Renal cortex interstitium (tissue), 11 donors: Measurements from ENCODE around the gene ZNHIT1. TPM values are rescaled to one million over a fixed set of nuclear protein-coding genes. Genes with fewer than 3 reads are reported as not detected.

Experiments used
- DNase-seq, 11 donors: peaks; one replicate each; pipeline ENCODE4 v3.0.0-alpha.2; 2013; ENCODE audit warnings: low read depth in 9 of 11, low spot score in 4 of 11; ENCODE audit errors: extremely low read depth in 1 of 11
- polyA plus RNA-seq, 3 donors: library from polyadenylated mRNA; unstranded; fragments of 120-200 nt; gene quantifications; one replicate each; pipeline ENCODE4 v1.2.1, GENCODE V29; 2013; ENCODE audit not compliant: insufficient read length in 3 of 3

ZNHIT1 gene
- polyA plus RNA-seq, 3 donors: 50.2 to 76.5 (median 68.2) TPM

DNA sequence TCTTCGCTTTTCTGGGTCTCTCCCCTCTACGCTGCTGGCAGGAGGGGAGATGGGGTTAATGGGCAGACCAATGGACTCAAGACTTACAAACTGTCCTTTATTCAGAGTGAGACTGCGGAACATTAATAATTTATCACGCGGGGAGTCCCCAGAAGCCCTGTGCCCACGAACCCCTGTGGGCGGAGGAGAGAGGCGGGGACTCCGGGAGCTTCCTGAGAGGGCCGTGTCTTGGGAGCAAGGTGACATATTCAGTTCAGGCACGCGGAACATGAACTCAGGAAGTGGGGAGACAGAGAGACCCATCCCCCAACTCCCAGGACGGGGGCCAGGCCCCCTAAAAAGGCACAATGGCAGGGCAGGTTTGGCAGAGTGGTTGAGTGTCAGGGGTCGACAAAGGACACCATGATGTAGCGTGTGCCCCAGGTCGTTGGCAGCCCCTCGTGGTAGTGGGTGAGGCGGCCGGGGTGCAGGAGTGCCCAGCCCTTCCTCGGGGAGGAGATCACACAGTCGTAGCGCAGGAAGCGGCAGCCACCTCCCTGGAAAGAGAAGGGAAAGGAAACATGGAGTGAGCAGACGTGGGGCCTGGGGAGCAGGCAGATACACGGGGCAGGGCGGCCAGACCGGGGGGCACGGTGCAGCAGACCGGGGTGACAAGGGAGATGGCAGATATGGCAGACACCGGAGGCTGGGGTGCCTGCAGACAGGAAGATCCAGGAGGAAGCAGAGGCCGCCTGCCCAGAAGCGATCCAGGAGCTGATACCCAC is 11.9 kb upstream of the ZNHIT1 start:
- no peak for DNase-seq

DNA sequence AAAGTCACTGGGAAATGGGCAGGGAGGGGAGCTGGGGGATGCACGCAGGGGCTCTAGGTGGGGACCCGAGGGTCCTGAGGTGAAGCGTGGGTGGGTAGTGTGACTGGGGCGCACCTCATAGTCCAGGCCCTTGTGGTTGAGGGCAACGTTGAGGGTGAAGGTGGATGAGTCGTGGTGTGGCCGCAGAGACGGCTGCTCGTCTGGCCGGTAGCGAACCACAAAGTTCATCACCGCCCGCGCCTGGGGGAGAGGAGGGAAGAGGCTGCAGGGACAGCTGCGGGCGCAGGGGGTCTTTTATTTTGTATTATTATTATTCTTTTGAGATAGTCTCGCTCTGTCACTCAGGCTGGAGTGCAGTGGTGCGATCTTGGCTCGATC is 11.3 kb upstream of the ZNHIT1 start:
- DNase-seq: no peak

DNA sequence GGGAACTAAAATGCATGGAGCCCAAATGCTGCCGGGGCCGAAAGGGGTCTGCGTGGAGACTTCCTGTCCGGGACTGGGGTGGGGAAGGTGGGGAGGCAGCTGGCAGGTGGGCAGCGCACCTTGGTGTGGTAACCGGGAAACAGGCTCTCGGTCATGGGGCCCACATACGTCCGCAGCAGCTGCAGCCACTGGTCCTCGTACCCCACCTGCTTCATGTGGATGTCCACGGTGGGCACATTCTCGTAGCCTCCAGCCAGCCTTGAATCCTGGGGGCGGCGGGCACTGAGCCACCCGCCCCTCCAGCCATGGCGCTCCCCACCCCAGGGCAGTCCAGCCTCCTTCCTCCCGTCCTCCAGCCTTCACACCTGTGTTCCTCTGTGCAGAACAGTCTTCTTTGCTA is 10.5 kb upstream of the ZNHIT1 start:
- no peak for DNase-seq

DNA sequence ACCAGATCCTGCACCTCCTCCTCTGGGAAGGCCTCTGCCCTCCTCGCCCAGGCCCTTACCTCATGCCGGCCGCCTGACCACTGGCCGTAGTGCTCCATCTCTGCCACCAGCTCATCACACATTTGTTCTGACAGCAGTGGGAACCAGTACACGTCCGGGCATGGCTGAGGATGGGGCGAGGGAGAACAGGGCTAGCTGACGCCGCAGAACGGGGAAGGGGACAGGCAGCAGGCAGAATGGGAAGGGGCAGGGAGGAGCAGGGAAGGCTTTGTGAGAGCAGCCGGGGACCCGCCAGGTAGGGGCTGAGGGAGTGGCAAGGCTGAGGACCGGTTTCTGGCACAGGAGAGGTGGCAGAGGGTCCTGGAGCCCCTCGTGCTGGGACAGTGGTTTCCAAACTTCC is 9.2 kb upstream of the ZNHIT1 start:
- no peak for DNase-seq

DNA sequence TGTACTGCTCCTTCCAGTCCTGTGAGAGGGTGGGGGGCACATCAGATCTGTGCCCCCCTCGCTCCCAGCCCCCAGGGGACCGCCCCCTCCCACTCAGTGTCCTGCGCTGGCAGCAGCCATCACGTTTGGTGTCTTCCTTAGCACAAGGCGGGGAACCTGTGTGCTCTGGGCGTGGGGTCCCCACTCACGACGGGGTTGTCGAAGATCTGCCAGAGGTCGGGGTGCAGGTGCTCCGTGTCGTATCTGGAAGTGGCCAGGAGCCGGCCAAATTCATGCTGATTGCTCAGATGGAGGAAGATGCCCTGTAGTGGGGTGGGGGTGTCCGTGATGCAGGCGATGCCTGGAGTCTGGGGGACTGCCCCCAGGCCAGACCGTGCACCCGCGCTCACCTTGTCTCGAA is 7.8 kb upstream of the ZNHIT1 start:
- no peak for DNase-seq

DNA sequence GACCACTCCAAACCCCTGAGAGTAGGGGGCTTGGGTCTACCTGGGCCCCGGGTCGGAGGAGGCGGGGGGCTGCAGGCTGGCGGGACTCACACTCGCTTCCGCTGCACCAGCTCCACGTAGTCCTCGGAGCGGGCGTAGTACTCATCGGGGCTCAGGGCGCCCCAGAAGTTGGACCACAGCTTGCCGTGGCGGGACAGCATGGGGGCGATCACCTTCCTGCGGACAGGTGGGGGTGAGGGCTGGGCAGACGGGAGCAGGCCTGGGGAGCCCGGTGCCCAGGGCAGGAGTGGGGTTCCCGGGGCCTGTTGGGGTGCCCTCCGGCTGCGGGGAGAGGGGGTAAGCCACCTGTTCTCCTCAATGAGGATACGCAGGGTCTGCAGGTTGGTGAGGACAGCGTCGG is 6.5 kb upstream of the ZNHIT1 start:
- no peak for DNase-seq

DNA sequence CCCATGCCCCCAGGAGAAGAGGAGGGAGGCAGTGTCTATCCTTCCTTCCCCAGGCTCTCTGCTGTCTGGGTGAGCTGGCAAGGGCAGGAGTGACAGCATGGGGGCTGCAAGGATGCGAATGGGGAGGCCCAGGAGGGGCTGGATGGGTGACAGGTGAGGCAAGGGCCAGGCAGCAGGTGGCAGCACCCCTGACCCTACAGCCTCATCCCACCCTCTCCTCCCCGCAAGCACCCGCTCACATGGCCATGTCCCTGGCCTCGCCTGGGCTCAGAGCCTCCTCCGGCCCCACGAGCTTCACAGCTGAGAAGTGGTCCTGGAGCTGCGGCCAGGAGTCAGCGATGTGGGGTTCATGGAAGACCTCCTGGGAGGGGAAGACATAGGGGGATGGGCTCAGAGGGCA is 6.0 kb upstream of the ZNHIT1 start:
- DNase-seq: no peak

DNA sequence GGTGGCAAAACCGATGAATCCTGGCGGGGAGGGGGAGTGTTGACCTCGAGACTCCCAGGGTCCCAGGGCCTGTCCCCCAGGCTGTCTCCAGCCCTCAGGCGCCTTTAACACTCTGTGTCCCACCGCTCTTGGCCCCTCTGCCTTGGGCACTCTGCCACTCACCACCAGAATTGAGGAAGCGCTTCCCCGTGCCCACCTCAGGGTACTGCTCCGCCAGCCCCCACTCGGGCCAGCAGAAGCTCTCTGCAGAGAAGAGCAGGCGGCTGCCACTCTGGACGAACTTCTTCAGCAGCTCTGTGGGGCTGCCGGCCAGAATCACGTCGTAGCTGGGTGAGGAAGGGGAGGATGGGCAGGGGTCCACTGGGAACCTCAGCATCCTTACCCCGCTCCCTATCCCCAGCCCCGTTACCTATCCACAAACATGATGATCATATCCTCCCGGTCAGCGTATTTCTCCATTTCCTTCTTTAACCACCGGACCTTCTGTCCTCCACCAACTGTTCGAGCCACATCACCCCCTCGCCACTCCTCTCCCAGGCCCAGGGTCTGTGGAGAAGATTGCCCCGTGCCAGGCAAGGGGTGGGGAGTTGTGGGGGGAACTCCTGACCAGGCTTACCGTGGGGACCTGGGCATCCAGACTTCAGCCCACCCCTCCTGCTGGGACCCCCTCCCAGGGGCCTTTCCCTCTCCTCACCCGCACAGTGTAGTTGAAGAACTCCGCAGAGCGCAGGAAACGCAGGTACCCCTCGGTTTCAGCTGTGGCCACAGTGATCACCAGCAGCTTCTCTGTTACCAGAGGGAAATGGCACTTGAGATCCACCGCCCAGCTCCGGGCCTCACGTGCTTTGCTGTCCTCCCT is 1.7 kb upstream of the ZNHIT1 start:
- DNase-seq: no peak

DNA sequence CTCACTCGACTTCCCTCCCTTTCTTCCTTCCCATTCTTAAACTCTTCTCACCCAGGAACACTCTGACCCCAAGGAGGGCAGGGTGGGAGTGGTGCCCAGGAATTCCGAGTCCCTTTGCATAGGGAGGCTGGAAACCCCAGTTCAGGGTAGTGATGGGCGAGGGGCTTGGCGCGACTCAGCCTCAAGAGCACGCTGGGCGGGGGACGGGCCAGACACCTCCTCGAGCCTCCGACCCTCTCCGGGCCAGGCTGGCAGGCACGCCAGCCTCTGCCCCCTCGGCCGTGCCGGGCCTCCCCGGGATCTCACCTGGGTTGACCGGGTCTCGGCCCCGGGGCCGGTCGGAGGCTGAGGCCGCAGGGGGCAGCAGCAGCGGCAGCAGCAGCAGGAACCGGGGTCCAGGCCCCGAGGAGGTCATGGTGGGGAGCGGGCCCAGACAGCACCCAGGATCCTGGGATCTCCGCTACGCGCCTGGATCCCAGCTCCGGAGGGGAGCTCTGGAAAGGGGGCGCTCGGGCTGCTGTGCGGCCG is 1.0 kb upstream of the ZNHIT1 start:
- DNase-seq: no peak

DNA sequence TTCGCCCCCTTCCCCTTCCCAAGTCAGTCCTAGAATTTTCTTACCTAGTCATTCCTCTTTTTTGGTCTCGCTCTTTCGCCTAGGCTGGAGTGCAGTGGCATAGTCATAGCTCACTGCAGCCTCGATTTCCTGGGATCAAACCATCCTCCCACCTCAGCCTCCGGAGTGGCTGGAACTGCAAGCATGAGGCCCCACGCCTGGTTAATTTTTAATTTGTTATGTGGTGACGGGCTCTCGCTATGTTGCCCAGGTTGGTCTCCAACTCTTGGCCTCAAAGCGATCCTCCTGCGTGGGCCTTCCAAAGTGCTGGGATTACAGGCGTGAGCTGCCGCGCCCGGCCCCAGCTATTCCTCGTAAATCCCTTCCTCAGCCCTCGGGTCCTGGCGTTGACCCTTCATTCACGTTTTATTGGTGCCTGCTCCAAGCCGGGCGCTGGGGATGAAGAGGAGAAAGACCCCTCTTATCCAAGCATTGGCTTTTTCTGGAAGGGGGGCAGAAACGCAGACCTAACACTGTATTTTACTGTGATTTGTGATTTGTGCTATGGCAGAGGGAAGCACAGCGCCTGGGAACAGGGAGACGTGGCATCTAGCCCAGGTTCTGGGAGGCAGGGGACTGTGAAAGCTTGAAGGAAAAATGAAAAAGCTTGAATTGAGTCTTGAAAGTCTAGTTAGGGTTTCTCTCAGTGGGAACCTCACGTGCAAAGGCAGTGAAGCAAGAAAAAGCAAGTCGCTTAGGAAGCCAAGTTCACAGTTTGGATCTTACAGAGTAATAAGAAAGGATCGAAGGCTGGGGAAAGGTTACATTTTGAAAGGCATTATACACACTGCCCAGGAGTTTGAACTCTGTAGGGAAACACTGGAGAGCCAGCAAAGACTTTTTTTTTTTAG is 516 bp downstream of the ZNHIT1 start:
- DNase-seq: no peak

DNA sequence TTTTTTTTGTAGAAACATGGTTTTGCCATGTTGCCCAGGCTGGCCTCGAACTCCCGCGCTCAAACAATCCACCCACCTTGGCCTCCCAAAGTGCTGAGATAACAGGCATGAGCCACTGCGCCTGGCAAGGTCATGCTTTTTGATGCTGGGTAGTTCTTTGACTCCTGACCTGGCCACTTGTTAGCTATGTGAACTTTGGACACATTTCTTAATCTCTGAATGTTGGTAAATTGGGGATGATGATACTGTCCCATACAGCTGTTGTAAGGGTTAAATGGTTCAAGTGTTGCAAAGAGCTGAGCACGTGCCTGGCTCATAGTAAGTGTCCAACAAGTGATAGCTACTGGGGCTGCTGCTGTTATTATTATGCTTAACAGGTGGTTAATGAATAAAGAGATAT is 2.3 kb downstream of the ZNHIT1 start:
- no peak for DNase-seq

DNA sequence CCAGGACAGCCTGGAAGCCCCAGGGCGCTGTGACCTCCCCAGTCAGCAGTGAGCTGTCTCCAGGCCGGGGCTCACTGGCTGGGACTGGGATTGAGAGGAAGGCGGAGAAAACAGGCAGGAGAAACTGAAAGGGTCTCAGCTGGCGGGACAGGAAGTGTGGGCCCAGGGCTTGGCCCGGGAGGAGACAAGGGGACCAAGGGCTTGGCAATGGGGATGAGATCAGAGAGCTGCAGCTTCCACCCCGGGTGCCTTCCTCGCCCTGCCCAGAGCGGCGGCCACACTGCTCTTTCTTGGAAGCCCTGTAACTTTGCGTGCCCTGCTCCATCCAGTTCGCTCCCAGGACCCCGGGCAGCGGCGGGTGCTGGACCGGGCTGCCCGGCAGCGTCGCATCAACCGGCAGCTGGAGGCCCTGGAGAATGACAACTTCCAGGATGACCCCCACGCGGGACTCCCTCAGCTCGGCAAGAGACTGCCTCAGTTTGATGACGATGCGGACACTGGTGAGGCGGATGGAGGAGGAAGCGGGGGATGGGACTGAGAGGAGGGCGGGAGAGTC is 4.4 kb downstream of the ZNHIT1 start:
- DNase-seq: no peak

DNA sequence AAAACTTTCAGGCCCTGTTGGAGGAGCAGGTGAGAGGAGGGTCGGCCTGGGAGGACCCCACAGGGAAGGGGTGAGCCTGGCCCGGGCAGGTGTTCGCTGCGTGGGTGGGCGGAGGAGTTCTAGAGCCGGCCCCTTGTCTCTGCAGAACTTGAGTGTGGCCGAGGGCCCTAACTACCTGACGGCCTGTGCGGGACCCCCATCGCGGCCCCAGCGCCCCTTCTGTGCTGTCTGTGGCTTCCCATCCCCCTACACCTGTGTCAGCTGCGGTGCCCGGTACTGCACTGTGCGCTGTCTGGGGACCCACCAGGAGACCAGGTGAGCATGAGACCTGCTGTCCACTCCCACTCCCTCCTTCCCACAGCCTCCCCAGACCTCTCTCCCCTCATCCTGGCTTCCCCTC is 5.6 kb downstream of the ZNHIT1 start:
- DNase-seq: no peak

DNA sequence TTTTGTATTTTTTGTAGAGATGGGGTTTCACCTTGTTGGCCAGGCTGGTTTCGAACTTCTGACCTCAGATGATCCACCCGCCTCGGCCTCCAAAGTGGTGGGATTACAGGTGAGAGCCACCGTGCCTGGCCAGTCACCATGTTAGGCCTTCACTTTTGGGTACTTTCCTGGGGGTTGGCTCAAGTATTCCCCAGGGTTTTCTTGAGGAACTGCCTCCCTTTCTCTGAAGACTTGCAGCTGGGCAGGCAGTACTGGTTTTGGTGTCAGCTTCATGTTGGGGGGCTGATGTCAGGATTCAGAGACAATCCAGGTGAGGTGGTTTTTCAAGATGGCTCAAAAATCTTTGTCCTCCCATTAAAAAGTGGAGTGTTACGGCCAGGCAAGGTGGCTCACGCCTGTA is 7.7 kb downstream of the ZNHIT1 start:
- DNase-seq: no peak

DNA sequence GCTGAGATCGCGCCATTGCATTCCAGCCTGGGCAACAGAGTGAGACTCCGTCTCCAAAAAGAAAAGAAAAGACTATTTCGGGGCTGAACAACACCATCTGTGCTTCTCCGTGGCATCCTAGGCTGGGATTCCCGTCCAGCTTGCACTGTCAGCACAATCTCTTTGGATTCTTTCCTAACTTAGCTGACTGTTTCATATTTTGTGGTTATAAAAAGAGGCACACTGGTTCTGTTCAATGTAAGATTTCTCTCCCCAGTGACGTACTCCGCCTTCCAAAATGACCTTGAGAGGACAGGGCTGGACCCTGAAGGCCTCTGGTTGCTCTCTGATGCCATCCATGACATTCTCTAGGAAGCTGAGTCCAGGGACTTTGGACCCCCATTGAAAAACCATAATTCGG is 8.8 kb downstream of the ZNHIT1 start:
- DNase-seq: no peak

DNA sequence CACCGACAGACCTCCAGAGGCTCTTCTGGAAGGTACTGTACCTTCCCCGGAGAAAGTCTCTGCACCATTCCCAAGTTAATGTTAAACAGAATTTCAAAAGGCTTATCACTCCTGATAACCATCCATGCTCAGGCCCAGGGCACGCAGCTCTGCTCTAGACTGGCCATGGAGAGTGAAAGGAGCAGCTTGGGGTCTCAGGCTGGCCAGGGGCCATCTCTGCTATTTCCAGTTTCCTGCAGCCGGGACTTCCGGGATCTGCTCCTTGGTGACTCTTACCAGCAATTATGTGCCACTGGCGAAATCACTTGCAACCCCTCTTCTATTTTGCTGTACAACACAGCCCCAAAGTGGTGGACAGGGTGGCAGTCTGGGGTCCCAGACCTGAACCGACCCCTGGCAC is 13.7 kb downstream of the ZNHIT1 start:
- no peak for DNase-seq

DNA sequence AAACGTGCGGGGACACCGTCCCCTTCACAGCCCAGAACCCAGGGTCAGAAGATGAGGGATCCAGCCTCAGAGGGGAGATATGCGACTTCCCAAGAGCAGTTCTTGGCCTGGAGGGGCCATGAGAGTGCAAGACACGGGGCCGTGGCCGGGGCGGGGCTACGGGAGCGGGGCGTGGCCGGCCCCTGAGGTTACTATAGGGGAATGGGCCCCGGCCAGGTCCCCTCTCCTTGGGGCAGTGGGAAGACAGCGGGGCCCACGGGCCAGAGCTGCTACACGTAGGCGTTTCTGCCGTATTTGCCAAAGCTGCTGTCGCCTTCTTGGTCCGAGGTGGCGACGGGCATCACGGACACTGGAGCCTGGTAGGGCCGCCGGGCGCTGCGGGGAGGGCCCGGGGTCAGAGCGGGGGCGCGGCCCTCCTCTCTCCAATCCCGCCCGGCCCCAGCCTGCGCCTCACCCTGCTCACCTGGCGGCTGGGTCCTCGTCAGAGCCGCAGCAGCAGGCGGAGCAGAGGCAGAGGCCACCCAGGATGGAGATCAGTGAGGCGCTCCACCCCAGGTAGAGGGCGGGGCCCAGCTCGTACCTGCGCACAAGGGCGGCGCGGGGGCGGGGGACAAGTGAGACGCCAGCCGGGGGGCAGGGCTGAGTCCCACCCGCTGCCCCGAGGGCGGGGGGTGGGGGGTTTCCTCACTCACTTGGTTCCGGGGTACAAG is 14.3 kb downstream of the ZNHIT1 start:
- no peak for DNase-seq

DNA sequence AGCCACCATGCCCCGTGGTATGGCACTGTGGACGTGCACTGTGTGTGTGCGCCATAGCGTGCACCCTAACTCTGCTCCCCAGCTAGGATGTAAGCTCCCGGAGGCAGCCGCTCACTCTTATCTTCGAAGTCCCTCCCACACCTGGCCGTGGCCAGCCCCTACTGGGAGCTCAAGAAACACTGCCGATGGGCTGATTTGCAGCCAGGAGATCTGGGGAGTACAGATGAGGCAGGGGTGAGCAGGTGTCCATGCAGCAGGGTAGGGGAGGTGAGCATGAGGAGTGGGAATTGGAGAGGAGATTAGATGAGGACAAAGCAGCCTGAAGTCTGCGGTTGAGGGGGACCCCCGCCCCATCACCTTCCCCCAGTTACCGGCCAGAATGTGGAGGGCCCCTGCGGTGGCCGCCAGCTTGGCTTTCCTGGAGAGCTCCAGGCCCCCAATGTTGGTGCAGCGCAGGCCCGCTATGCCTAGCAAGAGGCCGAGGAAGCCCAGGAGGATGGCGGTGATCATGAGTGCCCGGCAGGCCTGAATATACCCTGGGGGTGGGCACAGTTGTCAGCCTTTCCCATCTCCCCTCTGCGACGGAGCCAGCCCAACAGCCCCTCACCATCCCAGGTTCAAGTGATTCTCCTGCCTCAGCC is 16.1 kb downstream of the ZNHIT1 start:
- no peak for DNase-seq
